T-cell (primary cell): ENCODE data around the gene STAB2. TPM values are rescaled to one million over a fixed set of nuclear protein-coding genes. Genes with fewer than 3 reads are reported as not detected.

Source experiments
- ATAC-seq, 4 experiments: fragments of 200-7000 bp in 3 of 4; fragments of 150-1000 bp in 1 of 4; cut with Tn5 transposase; replicated peaks in 1 of 4; 1 replicate in 3 of 4; 2 replicates in 1 of 4; pipeline ENCODE4 v1.10.0; 2021; ENCODE audit warnings: moderate library complexity in 3 of 4, mild to moderate bottlenecking in 2 of 4, moderate number of reproducible peaks in 1 of 4
- CTCF ChIA-PET, 2 donors: fragments of 300-600 bp; sonication (Branson Sonifier 250); formaldehyde crosslinking; loops; one replicate each; lab custom pipeline; 2022; ENCODE audit warnings: antibody characterized with exemption in 2 of 2; lab: Charles Lee
- POLR2A ChIA-PET, 2 donors: fragments of 300-600 bp; sonication (Branson Sonifier 250); formaldehyde crosslinking; loops; one replicate each; lab custom pipeline; 2022; ENCODE audit warnings: antibody characterized with exemption in 2 of 2; lab: Charles Lee
- DNase-seq, 35 experiments: peaks; one replicate each; pipeline versions ENCODE4 v3.0.0 to v3.0.0-alpha.2; 2013 to 2023
- H3K27ac ChIP-seq: one replicate; pipeline ENCODE4 v1.5.1; 2013; ENCODE audit warnings: low read length
- H3K27me3 ChIP-seq, 2 experiments: replicated peaks in 1 of 2; 1 replicate in 1 of 2; 2 replicates in 1 of 2; pipeline versions ENCODE4 v1.6.1 to v1.7.0; 2013; ENCODE audit warnings: low read length in 1 of 2, mixed read lengths in 1 of 2; ENCODE audit not compliant: control insufficient read depth in 2 of 2, insufficient read depth in 2 of 2; ENCODE audit errors: extremely low read depth in 1 of 2
- H3K36me3 ChIP-seq, 2 donors: 1 replicate in 1 of 2; 2 replicates in 1 of 2; pipeline versions ENCODE4 v1.6.1 to v1.7.0; 2013; ENCODE audit warnings: low read length in 1 of 2; ENCODE audit not compliant: control insufficient read depth in 2 of 2, insufficient read depth in 1 of 2; ENCODE audit errors: extremely low read depth in 1 of 2
- H3K4me1 ChIP-seq, 2 experiments: 1 replicate in 1 of 2; 2 replicates in 1 of 2; pipeline versions ENCODE4 v1.6.1 to v1.7.0; 2013; ENCODE audit warnings: low read length in 2 of 2, mixed read lengths in 1 of 2; ENCODE audit not compliant: insufficient read depth in 2 of 2, control insufficient read depth in 1 of 2; ENCODE audit errors: extremely low read depth in 1 of 2
- H3K4me3 ChIP-seq, 2 donors: 1 replicate in 1 of 2; 2 replicates in 1 of 2; pipeline versions ENCODE4 v1.5.1 to v1.7.0; 2013; ENCODE audit warnings: mild to moderate bottlenecking in 2 of 2, low read length in 1 of 2, moderate library complexity in 1 of 2; ENCODE audit not compliant: control insufficient read depth in 1 of 2; ENCODE audit errors: extremely low read depth in 1 of 2
- H3K9me3 ChIP-seq: 2 replicates; pipeline ENCODE4 v1.7.0; 2013
- H3K27ac Mint-ChIP-seq, 2 donors: one replicate each; pipeline ENCODE4 v1.8.0; 2020 to 2021; ENCODE audit warnings: mild to moderate bottlenecking in 2 of 2, mixed read lengths in 2 of 2
- H3K27me3 Mint-ChIP-seq, 2 donors: one replicate each; pipeline ENCODE4 v1.8.0; 2021 to 2022; ENCODE audit warnings: mixed read lengths in 2 of 2
- H3K36me3 Mint-ChIP-seq: one replicate; pipeline ENCODE4 v1.8.0; 2021; ENCODE audit warnings: mixed read lengths
- H3K4me1 Mint-ChIP-seq, 3 donors: one replicate each; pipeline ENCODE4 v1.8.0; 2020 to 2022; ENCODE audit warnings: mixed read lengths in 3 of 3, mild to moderate bottlenecking in 1 of 3
- H3K4me3 Mint-ChIP-seq, 3 donors: one replicate each; pipeline ENCODE4 v1.8.0; 2020 to 2022; ENCODE audit warnings: mild to moderate bottlenecking in 3 of 3, mixed read lengths in 3 of 3, moderate library complexity in 3 of 3
- H3K9me3 Mint-ChIP-seq, 3 donors: one replicate each; pipeline ENCODE4 v1.8.0; 2020 to 2022; ENCODE audit warnings: mixed read lengths in 3 of 3
- WGBS: methylation state at CpG from one replicate; pipeline ENCODE4 v1.1.5; 2013; ENCODE audit warnings: missing lambda C conversion rate; ENCODE audit not compliant: insufficient coverage; 5-methylcytosine and 5-hydroxymethylcytosine counted together
- total RNA-seq, 35 experiments: library from RNA in 6 of 35; stranded (reverse) in 6 of 35; fragments of 120-200 nt in 1 of 35; gene quantifications; one replicate each; pipeline versions ENCODE4 v1.2.1 to v1.2.4 and lab custom pipeline; 2013 to 2026

The STAB2 gene
- total RNA-seq, 5 donors from 2014 or later (not counting 1 experiment from before 2014, with no cell fraction given): not detected

DNA sequence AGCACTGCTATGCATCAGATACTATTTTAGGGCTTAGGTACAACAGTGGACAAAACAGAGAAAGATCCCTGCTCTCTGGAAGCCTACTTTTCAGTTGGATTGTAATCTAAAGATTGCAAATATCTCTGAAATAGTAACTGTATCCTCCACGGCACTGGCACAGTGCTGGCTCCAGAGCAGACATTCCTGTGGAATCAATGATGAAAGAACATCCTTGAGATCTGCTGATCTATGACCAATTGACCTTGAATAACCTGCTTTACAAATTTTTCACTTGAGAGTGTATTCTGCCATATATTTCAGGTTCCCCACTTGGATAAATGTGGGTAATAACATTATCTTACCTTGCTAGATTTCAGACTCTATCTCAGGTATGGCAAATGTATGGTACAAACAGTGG is 3.2 kb downstream of the STAB2 start:
- no CpG with 5 or more reads among the region's 1 CpG for WGBS
- no peaks in the 10 kb centered on the region for H3K36me3 Mint-ChIP-seq
- DNase-seq (no peak), ATAC-seq (no peak)
- no peak overlapping the region for H3K27ac ChIP-seq
- CTCF ChIA-PET: no interaction called here
- no peaks in the 10 kb centered on the region for H3K9me3 ChIP-seq
- H3K27me3 Mint-ChIP-seq: peaks cover 9 to 24% of the 10 kb centered on the region in 2 donors
- no peaks in the 10 kb centered on the region for H3K4me1 ChIP-seq
- no peaks in the 10 kb centered on the region for H3K36me3 ChIP-seq
- no peaks in the 10 kb centered on the region for H3K27me3 ChIP-seq
- POLR2A ChIA-PET: no interaction called here
- no peak overlapping the region for H3K4me3 ChIP-seq
- H3K4me1 Mint-ChIP-seq: no peaks in the 10 kb centered on the region
- H3K27ac Mint-ChIP-seq: no peak overlapping the region
- H3K4me3 Mint-ChIP-seq: no peak overlapping the region
- H3K9me3 Mint-ChIP-seq: peaks cover 0 to 5% (median 4%) of the 10 kb centered on the region in 3 donors

- POLR2A ChIA-PET: no interaction called here
- 50% methylated on average over 4 of the region's 4 CpGs for WGBS
- peaks cover 7 to 23% of the 10 kb centered on the region in 2 donors for H3K27me3 Mint-ChIP-seq
- Histone ChIP-seq H3K27me3 (no peaks in the 10 kb centered on the region), H3K4me1 (no peaks in the 10 kb centered on the region), H3K4me3 (no peak overlapping the region), H3K36me3 (no peaks in the 10 kb centered on the region), H3K27ac (no peak overlapping the region), H3K9me3 (no peaks in the 10 kb centered on the region)
- H3K36me3 Mint-ChIP-seq: no peaks in the 10 kb centered on the region
- DNase-seq (no peak), ATAC-seq (no peak)
- peaks cover 0 to 5% (median 4%) of the 10 kb centered on the region in 3 donors for H3K9me3 Mint-ChIP-seq
- H3K27ac Mint-ChIP-seq: no peak overlapping the region
- no peaks in the 10 kb centered on the region for H3K4me1 Mint-ChIP-seq
- CTCF ChIA-PET: no interaction called here
- H3K4me3 Mint-ChIP-seq: no peak overlapping the region
Measured at GRCh38 chr12:103596981-103597380, 9.9 kb downstream of the STAB2 start.

DNA sequence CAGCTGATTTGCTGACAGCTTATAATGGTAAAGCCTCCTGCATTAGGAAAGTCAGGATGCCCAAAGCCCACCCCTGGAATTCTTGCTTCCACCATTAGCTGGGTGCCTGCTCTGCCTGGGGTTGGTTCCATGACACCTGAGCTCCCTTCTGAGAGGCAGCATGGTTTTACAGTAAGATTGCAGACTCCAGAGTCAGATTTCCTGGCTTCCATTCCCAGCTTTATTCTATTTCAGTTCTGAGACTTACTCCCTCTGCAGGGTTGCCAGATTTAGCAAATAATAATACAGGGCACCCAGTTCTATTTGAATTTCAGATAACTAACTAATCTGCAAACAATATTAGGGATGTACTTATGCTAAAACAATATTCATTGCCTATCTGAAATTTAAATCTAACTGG is 12.2 kb downstream of the STAB2 start:
- ChIA-PET POLR2A (no interaction called here), CTCF (no interaction called here)
- no peak for DNase-seq
- no peak for ATAC-seq
- Mint-ChIP-seq H3K27ac (no peak overlapping the region), H3K9me3 (no peaks in the 10 kb centered on the region), H3K36me3 (no peaks in the 10 kb centered on the region), H3K27me3 (peaks cover 0 to 11% of the 10 kb centered on the region in 2 donors), H3K4me3 (no peak overlapping the region), H3K4me1 (no peaks in the 10 kb centered on the region)
- Histone ChIP-seq H3K4me1 (no peaks in the 10 kb centered on the region), H3K27ac (no peak overlapping the region), H3K4me3 (no peak overlapping the region), H3K36me3 (no peaks in the 10 kb centered on the region), H3K9me3 (no peaks in the 10 kb centered on the region), H3K27me3 (no peaks in the 10 kb centered on the region)

GRCh38 chr12:103600967-103601728 is 14.1 kb downstream of the STAB2 start:
- H3K27ac ChIP-seq: no peak overlapping the region
- H3K27me3 ChIP-seq: no peaks in the 10 kb centered on the region
- Mint-ChIP-seq H3K27ac (no peak overlapping the region), H3K9me3 (peaks cover 0 to 3% (median 3%) of the 10 kb centered on the region in 3 donors), H3K27me3 (peaks cover 1 to 9% of the 10 kb centered on the region in 2 donors), H3K36me3 (no peaks in the 10 kb centered on the region), H3K4me1 (no peaks in the 10 kb centered on the region), H3K4me3 (no peak overlapping the region)
- ChIA-PET POLR2A (no interaction called here), CTCF (no interaction called here)
- H3K4me1 ChIP-seq: no peaks in the 10 kb centered on the region
- no peaks in the 10 kb centered on the region for H3K9me3 ChIP-seq
- H3K36me3 ChIP-seq: no peaks in the 10 kb centered on the region
- ATAC-seq: no peak
- H3K4me3 ChIP-seq: no peak overlapping the region
- WGBS: 73% methylated on average over 6 of the region's 10 CpGs
- no peak for DNase-seq

- 76% methylated on average over 3 of the region's 5 CpGs for WGBS
- no peak for ATAC-seq
- ChIA-PET CTCF (interaction anchor here in 1 of 2 donors (0.7 kb wide), 1 partner anchor 25 kb away, joined by 3 read pairs; no protein-coding TSS in a partner anchor), POLR2A (no interaction called here)
- no peak overlapping the region for H3K27ac ChIP-seq
- H3K9me3 ChIP-seq: no peaks in the 10 kb centered on the region
- H3K27me3 Mint-ChIP-seq: peaks cover 6 to 29% of the 10 kb centered on the region in 2 donors
- H3K36me3 ChIP-seq: no peaks in the 10 kb centered on the region
- H3K4me3 Mint-ChIP-seq: no peak overlapping the region
- H3K4me1 Mint-ChIP-seq: no peaks in the 10 kb centered on the region
- no peaks in the 10 kb centered on the region for H3K36me3 Mint-ChIP-seq
- DNase-seq: no peak
- no peak overlapping the region for H3K27ac Mint-ChIP-seq
- no peak overlapping the region for H3K4me3 ChIP-seq
- H3K9me3 Mint-ChIP-seq: no peaks in the 10 kb centered on the region
- no peaks in the 10 kb centered on the region for H3K4me1 ChIP-seq
- H3K27me3 ChIP-seq: peaks cover 0 to 3% of the 10 kb centered on the region in 2 experiments
Measured at GRCh38 chr12:103620395-103620794, 33.3 kb downstream of the STAB2 start.

GRCh38 chr12:103623716-103624115 is 36.6 kb downstream of the STAB2 start:
- Mint-ChIP-seq H3K27me3 (peaks cover 2 to 18% of the 10 kb centered on the region in 2 donors), H3K4me1 (no peaks in the 10 kb centered on the region), H3K9me3 (no peaks in the 10 kb centered on the region), H3K4me3 (no peak overlapping the region), H3K27ac (no peak overlapping the region), H3K36me3 (no peaks in the 10 kb centered on the region)
- ChIA-PET POLR2A (no interaction called here), CTCF (no interaction called here)
- ATAC-seq: no peak
- H3K4me1 ChIP-seq: no peaks in the 10 kb centered on the region
- no peaks in the 10 kb centered on the region for H3K9me3 ChIP-seq
- H3K4me3 ChIP-seq: no peak overlapping the region
- 88% methylated on average over 3 of the region's 6 CpGs for WGBS
- H3K36me3 ChIP-seq: no peaks in the 10 kb centered on the region
- DNase-seq: no peak
- peaks cover 0 to 8% of the 10 kb centered on the region in 2 experiments for H3K27me3 ChIP-seq
- H3K27ac ChIP-seq: no peak overlapping the region
